K562 treated with DMSO at 1 percent for 24 hours (cell line): ENCODE measurements around the gene TRIM71. TPM values are rescaled to one million over a fixed set of nuclear protein-coding genes. Genes with fewer than 3 reads are reported as not detected.

Experiments used
- total RNA-seq: library from RNA; unstranded; fragments of 300-600 nt; gene quantifications from 2 replicates; pipeline ENCODE4 v1.2.3, GENCODE V29; 2022; ENCODE audit warnings: low read depth; ENCODE audit not compliant: insufficient read depth

The TRIM71 gene
- not detected in 2 replicates for total RNA-seq

GRCh38 chr3:32817558-32818228, at the start of gene TRIM71:
Gene TRIM71, plus strand, starts transcription at chr3:32817997. Its CDS starts 84 bp downstream, at chr3:32818081.

Other genes starting within 250 kb of the TRIM71 start
- 45.8 and 46.9 TPM in 2 replicates for gene DYNC1LI1, start 247.1 kb upstream of the TRIM71 start, total RNA-seq
- gene CNOT10, start 132.8 kb upstream of the TRIM71 start, total RNA-seq = 58.0 and 75.7 TPM in 2 replicates
- not detected in 2 replicates for gene CCR4, start 133.6 kb downstream of the TRIM71 start, total RNA-seq